GM21526 (cell line): ENCODE measurements around the gene CPNE1.

ENCODE experiments used
- ATAC-seq: cut with Tn5 transposase; IDR thresholded peaks from one replicate; pipeline ENCODE4 v1.9.1; 2021; ENCODE audit warnings: moderate library complexity; ENCODE audit not compliant: unreplicated experiment, low FRiP score

Gene CPNE1

DNA sequence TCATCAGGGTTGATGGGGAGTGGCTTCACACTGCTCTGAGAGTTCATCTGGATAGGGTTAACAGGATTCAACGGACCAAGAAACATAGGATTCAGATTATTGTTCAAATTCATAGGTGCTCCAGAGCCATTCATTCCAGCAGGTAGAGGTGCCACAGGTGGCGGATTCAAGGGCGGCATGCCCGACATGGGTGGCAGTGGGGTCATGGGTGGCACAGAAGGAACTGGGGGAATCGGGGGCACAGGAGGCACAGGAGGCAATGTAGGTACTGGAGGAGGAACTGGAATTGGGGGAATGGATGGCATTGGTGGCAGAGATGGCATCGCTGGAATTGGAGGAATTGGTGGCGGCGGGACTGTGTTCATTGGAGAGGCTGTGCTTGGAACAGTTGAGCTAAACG, 10.3 kb downstream of the CPNE1 start:
- ATAC-seq = no peak

DNA sequence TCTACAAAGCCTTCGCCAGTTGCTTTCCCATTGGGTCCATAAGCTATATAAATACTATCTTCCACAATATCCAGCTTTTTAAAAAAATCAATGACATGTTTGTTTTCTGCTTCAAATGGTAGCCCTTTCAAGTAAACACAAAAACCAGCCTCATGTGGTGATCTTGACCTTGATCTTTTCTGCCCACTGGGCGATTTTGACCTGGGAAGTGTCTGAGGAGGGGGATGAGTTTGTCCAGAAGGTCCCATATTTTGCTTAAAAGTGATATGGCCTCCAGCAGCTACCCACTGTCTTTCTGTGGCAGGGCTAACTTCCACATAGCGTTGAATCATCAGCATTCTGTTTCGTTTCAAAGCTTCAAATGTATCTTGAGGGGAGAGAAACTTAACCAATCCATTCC, 10.8 kb downstream of the CPNE1 start:
- no peak for ATAC-seq

DNA sequence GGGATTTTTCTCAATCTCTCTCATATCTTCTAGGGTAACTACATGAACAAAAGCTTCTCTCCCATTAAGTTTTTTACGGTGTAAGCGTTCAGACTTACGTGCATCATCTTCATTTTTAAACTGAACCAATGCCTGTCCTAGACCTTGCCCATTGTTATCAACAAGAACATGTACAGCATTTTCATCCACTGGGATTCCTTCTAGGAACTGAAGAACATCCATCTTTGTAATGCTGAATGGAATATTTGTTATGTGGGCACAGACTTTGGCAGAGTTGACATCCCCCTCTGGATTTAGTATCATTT, 11.3 kb downstream of the CPNE1 start:
- no peak for ATAC-seq

DNA sequence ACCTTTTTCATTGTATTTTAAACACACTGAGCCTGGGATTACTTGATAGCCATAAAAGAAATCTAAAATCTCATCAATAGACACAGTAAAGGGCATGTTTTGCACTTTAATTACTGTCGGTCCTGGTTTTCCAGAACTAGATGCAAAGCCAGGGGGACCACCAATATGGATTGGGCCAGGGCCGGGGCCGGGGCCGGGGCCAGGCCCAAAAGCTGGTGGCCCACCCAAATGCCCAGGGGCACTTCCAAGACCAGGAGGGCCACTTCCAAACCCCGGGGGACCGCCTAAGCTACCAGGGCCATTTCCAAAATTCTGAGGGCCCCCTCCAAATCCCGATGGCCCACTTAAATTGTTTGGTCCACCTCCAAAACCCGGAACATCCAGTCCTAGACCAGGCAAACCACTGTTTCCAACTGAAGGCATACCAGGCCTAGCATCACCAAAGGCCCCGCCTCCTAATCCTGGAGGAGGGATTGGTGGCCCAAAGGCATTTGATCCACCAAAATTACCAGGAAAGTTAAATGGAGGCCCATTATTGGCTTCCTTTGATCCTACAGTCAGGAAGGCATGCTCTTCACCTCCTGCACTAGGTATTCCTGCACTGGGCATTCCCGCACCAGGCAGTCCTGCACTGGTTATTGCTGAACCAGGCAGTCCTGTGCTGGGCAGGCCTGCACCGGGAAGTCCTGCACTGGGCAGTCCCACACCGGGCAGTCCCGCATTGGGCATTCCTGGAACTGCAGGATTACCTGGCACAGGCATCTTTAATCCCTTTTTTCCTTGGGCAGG, 11.9 kb downstream of the CPNE1 start:
- ATAC-seq = no peak

DNA sequence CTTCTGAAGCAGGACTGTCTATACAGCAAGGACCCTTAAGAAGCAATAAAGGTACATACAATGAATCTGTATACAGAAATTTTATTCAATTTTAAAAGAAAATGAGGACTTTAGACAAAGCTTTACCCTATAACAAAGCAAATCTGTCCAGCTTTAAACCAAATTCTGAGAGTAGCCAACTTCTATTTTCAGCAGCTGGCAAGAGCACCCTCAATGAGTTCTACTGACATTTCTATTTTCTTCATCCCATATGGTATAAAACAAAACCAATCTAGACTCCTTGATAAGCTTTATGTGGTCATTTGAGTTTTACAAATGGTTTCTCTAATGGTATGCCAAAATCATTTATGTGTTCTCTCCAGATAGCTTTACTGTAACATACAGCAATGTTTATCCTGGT, 12.7 kb downstream of the CPNE1 start:
- ATAC-seq = no peak

DNA sequence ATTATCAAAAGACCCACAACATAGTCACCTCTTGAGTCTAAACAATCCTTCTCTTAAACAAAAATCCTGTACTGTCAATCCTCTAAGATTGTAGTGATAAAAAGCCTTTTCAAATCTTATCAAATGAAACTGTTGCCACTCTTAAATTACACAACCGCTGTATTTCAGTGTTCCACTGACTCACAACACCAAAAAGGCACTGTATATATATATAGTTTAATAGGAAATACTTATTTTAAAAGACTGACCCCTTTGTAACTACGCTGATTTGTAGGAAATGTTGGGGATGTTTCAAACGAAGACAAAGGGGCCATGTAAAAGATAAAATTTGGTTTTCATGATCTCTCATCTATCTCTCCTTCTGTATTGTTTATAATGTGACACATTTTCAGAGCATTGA, 14.1 kb downstream of the CPNE1 start:
- ATAC-seq = no peak

DNA sequence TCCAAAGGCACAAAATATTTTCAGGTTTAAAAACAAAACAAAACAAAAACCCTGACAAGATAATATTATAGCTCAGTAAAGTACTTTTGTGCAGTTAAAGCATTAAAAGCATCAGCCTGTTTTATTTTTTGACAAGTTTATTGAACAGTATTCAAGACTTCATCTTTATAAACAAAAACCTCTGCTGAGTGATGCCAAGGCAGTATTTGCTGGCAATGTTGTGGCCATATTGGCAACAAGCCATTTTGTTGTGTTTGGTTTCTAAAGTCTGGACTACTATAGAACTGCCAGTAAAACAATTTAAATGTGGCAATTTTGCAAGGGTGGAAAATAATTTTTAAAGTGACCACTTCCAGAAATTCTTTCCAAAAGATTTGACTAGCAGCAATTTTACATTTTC, 15.9 kb downstream of the CPNE1 start:
- no peak for ATAC-seq

DNA sequence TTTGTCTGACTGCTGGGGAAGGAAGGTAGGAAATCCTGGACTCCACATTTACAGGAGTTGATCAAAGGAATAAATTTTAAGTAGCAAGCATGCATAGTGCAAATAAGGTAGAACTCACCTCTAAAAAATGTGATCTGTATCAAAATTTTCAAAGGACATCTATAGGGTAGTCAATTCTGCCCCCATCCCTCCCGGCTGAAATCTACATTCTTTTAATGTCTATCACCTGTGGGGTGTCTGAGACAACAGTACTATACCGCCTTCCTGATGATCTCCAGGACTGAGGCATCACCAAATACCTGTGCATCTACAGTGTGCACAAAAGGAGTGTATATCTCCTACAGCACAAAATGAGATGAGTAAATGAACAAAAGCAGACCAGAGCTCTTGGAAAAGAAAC, 19.9 kb downstream of the CPNE1 start:
- ATAC-seq = no peak

DNA sequence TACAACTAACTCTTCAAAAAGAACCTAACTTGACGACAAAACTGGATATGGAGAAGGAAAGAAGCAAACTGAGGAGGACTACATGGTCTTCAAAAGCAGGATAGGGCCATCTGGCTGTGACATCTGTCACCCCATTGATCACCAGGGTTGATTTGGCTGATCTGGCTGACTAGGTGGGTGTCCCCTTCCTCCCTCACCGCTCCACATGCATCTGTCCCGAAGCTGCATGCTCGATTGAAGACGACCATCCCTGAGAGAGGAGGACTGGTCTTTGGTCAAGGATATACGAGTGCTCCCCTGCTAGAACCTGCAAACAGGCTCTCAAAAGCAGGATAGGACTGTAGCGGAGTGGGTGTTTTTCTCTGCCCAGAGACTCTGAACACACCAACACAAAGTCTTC, 21.7 kb downstream of the CPNE1 start:
- no peak for ATAC-seq

DNA sequence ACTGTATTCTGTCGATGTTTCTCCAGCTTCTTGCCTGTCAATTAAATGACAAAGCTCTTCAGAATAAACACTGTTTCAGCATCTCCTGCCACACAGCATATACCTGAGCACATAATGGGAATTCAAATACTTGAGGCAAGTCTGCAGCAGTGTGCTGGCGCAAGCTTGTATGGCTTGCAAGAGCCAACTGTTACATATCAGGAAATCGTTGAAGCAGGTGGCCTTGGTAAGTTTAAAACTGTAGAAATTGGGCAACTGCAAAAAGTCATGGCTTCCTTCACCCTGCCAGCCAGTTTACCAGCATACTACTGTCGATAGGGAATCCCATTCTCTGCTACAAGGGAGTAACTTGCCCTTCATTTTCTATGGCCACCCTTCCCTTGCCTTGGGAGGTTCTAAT, 23.0 kb downstream of the CPNE1 start:
- ATAC-seq = no peak

DNA sequence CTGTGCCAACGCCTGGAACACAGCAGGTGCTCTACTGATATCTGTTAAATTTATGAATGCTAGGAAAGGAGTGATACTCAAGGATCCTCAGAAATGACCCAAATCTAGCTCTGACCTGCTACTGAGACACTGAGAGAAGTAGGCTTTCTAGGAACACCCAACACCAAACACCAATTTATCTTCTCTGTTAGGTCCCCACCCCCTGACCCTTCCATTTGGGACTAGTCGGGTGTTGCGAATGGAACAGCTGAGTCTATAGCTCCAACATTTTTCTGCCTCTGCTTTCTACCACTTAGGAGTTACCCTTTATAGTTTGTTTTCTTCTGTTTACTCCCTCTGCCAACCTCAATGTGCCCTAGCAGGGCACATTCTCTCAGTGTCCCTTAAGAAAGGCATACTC, 24.0 kb downstream of the CPNE1 start:
- no peak for ATAC-seq

DNA sequence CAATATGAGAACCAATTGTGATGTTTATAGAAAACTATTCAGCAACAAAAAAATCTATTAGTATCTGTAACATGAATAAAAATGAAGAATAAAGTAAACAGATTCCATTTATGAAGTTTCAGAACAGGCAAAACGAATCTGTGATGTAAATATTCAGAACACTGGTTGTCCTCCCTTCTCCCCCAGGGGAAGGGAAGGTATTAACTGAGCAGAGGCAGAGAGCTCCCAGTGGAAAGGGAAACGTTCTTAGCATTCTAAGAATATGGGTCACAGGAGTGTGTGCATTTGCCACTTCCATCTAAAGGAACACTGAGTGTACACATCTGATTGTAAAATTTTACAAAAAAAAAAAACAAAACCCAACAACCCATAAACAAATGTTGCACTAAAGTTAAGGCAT, 25.9 kb downstream of the CPNE1 start:
- no peak for ATAC-seq

DNA sequence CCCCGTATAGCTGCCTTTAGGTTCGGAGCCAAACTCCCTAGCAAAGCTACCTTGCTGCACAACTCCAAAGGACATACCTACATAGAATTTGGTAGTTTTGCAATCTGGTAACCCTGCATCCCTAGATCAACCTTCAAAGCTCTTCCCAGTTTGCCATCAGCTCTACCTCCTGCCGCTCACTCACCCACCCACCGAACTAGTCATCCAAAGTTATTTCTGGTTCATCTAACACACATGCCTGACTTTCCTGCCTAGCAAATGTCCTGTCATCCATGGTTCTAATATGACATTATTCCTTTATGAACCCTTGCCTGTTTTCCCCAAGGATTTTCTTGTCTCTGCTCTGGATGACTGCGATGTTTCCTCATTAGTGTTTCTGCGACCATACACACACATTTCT, 27.4 kb downstream of the CPNE1 start:
- no peak for ATAC-seq

DNA sequence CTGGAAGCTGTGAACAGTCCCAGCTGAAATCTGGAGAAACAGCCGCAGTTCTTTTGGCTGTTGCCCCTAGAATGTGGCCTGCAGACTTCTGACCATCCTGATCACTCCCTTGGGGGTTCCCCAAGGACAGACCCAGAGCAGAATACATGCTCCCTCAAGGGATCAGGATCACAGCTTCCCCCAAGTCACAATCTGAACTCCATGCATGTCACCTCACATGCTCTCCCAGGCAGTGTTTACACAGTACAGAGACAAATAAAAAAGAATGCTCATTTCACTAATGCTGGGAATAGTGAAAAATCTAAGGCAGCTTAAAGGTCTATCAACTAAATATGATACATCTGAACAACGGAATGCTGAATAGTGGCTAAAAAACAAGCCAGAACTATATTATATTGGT, 28.6 kb downstream of the CPNE1 start:
- no peak for ATAC-seq

DNA sequence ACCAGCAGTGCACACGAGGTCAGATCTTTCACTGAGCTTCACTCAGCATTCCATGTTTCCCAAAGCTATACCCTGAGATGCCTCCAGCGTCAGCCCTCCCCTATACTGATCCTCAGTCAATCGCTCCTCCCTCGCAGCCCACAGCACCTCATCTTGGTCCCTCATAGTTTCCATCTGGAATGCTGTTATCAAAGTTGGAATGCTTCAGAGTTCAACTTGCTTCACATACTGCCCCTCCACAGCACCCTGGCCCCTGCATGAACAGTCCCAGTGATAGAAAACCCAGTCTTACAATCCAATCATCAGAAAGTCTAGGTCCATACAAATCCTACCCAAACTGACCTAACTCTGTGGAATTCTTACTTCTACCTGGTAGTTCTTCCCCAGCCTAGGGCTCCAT, 29.0 kb downstream of the CPNE1 start:
- no peak for ATAC-seq

DNA sequence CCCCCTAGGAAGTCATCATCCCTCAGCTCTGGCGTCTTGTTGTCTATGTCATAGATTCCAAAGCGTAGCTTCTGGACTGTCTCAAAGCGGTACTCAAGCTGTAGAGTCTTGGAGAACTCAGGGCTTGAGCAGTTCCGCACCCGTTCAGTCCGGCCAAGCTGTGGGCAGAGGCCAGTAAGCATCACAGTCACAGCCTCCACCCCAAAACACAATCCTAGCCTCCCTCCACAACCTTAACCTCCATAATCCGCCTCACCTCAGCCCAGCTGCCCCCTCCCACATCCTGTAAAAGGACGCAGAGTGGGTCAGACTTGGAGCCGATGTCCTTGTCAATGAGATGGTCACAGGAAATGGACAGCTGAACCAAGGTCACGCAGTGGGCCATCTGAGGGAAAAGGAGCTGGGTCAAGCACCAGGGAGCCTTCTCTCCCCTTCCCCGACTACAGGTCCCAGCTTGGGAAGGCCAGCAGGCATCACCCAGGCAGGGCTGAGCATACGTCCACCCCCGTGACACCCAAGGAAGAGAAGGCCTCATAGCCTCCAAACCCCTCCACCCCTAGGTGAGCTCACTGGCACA, 32.1 kb downstream of the CPNE1 start:
- no peak for ATAC-seq

DNA sequence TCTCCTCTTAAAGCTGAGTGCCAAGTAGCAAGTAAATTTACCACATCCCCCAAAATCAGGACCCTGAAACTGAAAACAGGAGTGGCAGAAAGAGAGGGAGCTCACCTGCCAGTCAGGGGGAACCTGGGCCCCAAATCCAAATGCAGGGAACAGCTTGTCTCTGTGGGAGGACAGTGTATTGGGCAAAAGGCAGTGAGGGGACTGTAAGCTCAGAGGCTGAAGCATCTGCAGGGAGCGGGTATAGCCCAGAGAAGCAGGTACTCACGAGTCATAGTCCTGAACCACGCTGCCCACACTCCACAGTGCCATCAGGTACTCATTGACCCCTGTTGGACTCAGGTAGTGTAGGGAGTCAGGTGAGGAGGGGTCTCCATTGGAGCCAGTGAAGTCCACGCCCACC, 34.1 kb downstream of the CPNE1 start:
- ATAC-seq = no peak

DNA sequence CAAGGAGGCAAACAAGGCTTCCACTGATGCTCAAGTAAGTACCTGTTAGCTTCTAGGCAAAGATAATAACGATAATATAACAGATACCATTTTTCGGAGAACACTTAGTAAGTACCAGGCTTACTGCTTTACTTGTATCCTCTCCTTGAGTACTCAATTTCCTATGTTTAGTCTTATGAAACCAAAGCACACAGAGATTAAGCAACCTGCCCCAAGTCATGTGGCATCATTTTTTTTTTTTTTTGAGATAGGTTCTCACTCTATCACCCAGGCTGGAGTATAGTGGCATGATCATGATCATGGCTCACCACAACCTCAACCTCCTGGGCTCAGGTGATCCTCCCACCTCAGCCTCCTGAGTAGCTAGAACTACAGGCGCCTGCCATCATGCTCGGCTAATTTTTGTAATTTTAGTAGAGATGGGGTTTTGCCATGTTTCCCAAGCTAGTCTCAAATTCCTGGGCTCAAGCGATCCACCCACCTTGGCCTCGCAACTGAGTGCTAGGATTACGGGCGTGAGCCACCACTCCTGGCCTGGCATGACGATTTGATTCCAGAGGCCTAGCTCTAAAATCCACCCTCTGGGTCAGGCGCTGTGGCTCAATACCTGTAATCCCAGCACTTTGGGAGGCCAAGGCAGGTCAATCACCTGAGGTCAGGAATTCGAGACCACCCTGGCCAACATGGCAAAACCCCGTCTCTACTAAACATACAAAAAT, 35.1 kb downstream of the CPNE1 start:
- ATAC-seq = no peak

DNA sequence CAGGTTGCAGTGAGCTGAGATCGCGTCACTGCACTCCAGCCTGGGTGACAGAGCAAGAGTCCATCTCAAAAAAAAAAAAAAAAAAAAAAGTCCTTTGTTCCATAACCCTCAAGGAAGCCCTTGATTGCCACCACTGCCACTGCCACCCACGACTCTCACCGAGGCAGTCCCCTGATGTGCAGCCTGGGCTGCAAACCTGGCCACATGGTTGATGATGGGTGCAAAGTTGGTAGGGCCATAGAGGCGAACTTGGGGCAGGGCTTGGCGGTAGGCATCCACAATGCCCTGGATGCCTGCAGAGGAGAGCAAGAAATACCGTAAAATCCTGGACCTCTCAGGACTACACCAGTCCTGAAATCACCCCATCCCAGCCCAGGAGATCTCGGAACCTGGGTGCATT, 37.6 kb downstream of the CPNE1 start:
- no peak for ATAC-seq

DNA sequence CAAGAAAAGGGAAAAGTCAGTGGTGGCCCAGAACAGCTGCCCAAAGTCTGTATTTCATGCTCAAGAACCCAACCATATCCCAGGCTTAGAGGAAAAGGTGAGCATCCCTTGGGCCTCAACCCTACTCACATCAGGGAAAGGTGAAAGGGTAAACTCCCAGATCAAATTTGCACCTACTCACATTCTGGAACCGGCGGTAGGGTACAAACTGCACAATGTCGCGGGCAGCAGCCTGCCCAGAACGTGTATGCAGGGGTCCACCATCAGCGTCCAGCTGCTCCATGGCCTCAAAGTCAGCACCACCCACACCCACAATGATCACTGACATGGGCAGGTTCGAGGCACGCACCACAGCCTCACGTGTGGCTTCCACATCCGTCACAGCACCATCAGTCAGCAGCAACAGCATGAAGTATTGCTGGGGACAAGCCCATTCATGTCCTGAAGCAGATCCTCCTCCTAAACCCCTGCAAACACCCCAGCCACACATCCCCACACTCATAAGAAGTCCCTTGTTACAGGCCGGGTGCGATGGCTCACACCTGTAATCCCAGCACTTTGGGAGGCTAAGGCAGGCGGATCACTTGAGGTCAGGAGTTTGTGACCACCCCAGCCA, 38.2 kb downstream of the CPNE1 start:
- no peak for ATAC-seq

DNA sequence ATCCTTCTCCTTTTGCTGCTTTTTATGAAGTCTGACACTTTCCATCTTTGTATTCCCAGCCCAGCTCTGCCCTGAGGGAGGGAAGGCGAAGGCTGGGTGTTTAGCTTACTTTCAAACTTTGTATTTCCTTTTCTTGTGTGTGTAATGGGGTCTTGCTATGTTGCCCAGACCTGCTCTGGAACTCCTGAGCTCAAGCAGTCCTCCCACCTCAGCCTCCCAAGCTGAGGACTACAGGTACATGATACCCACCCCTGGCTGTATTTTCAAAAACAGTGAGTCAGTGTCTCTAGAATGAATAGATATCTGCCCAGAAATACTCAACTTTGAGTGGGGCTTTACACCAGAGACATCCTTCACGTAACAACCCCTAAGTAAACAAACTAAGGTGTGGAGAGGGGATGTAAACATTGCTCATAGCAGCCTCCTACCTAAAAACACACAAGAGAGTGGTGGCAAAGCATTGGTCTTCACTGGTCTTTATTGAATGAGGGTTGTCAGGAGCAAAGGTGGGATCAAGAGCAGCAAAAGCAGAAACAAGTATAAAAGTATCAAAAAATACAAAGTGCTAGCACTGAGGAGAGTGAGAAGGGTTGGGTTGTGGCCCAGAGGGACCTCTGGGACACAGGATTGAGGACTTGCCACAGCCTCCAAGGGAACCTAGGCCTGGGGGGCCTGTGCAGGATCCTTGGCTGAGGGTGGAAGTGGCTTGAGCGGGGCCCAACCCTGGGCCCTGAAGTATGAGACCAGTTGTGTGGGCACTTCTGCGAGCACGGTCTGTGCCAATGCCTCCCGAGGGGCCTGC, 38.9 kb downstream of the CPNE1 start:
- no peak for ATAC-seq
